Stimulated activated CD8-positive, alpha-beta memory T cell treated with anti-CD3 and anti-CD28 coated beads, Interleukin-12 subunit alpha, Interleukin-12 subunit beta, amount 100 ng/mL, for 4 hours (primary cell): ENCODE data around the gene TTBK2.
"Not testable (repeated sequence)": the region's sequence is repeated elsewhere in the genome, so short reads cannot be mapped to it uniquely, and the experiment has no call there.

ENCODE experiments used
- DNase-seq: peaks from one replicate; pipeline ENCODE4 v3.0.0-alpha.2; 2020; ENCODE audit warnings: low read depth

Gene TTBK2

GRCh38 chr15:42920519-42921341 is at the start of gene TTBK2:
TSS of gene TTBK2 (minus strand) at chr15:42920778. CDS start at chr15:42878617, 42,161 bp downstream.
- peak; percentile 94 for DNase-seq

GRCh38 chr15:42964476-42964875 is 43.9 kb upstream of the TTBK2 start:
- DNase-seq: no peak

- no peak for DNase-seq
Observed at GRCh38 chr15:42955518-42955917, 34.9 kb upstream of the TTBK2 start.

- no peak for DNase-seq
Observed at GRCh38 chr15:42954291-42954690, 33.7 kb upstream of the TTBK2 start.

- DNase-seq: not testable (repeated sequence)
Observed at GRCh38 chr15:42948898-42949297, 28.3 kb upstream of the TTBK2 start.

GRCh38 chr15:42940527-42940926 is 19.9 kb upstream of the TTBK2 start:
- no peak for DNase-seq

- no peak for DNase-seq
Observed at GRCh38 chr15:42939841-42940240, 19.3 kb upstream of the TTBK2 start.

GRCh38 chr15:42937143-42937542 is 16.6 kb upstream of the TTBK2 start:
- DNase-seq: no peak

- DNase-seq: no peak
Observed at GRCh38 chr15:42933886-42934667, 13.5 kb upstream of the TTBK2 start.

- DNase-seq: no peak
Observed at GRCh38 chr15:42932833-42933515, 12.4 kb upstream of the TTBK2 start.

- no peak for DNase-seq
Observed at GRCh38 chr15:42931702-42932486, 11.3 kb upstream of the TTBK2 start.

GRCh38 chr15:42929306-42929848 is 8.8 kb upstream of the TTBK2 start:
- DNase-seq: no peak

- DNase-seq: peak; percentile 4
Observed at GRCh38 chr15:42921342-42921731, 759 bp upstream of the TTBK2 start.

- DNase-seq: peak; percentile 3
Observed at GRCh38 chr15:42919799-42920518, 619 bp downstream of the TTBK2 start.

GRCh38 chr15:42919308-42919707 is 1.3 kb downstream of the TTBK2 start:
- DNase-seq: no peak

GRCh38 chr15:42918047-42918446 is 2.5 kb downstream of the TTBK2 start:
- DNase-seq: no peak

- DNase-seq: no peak
Observed at GRCh38 chr15:42915654-42916315, 4.8 kb downstream of the TTBK2 start.

GRCh38 chr15:42914728-42915497 is 5.7 kb downstream of the TTBK2 start:
- no peak for DNase-seq

- no peak for DNase-seq
Observed at GRCh38 chr15:42911058-42911592, 9.5 kb downstream of the TTBK2 start.
